DND-41 (cell line): Measurements from ENCODE around the gene ABI3.

Experiments used
- ATAC-seq: fragments of 200-7000 bp; cut with Tn5 transposase; 3 replicates; pipeline ENCODE4 v1.9.1; 2021; ENCODE audit warnings: low read depth; ENCODE audit not compliant: insufficient read depth
- DNase-seq: peaks from one replicate; pipeline ENCODE4 v3.0.0-alpha.2; 2020
- H2AFZ ChIP-seq: 2 replicates; pipeline ENCODE4 v1.6.0; 2012; ENCODE audit warnings: low read depth, low read length
- H3K27ac ChIP-seq: 2 replicates; pipeline ENCODE4 v1.5.1; 2012; ENCODE audit warnings: low read length, inconsistent platforms
- H3K27me3 ChIP-seq: fragments of 200-600 bp; sonication (generic); 2 replicates; pipeline ENCODE4 v1.6.0; 2012; ENCODE audit warnings: low read length, mild to moderate bottlenecking, inconsistent platforms; ENCODE audit not compliant: insufficient read depth, poor library complexity
- H3K36me3 ChIP-seq: 2 replicates; pipeline ENCODE4 v1.5.1; 2012; ENCODE audit warnings: low read length, inconsistent platforms; ENCODE audit not compliant: insufficient read depth
- H3K4me1 ChIP-seq: 2 replicates; pipeline ENCODE4 v1.5.1; 2012; ENCODE audit warnings: mild to moderate bottlenecking, low read length; ENCODE audit not compliant: insufficient read depth
- H3K4me2 ChIP-seq: 2 replicates; pipeline ENCODE4 v1.6.0; 2012; ENCODE audit warnings: mild to moderate bottlenecking, moderate library complexity, low read length, inconsistent platforms; ENCODE audit not compliant: insufficient read depth
- H3K4me3 ChIP-seq, 2 experiments: fragments of 200-600 bp in 1 of 2; shearing (Covaris generic) in 1 of 2; 2 replicates each; pipeline ENCODE4 v1.5.1; 2012 to 2016; ENCODE audit warnings: inconsistent platforms in 2 of 2, low read length in 2 of 2, mild to moderate bottlenecking in 2 of 2, low read depth in 1 of 2, moderate library complexity in 1 of 2
- H3K79me2 ChIP-seq: 2 replicates; pipeline ENCODE4 v1.6.0; 2012; ENCODE audit warnings: low read length, inconsistent platforms; ENCODE audit not compliant: insufficient read depth
- H3K9ac ChIP-seq: 2 replicates; pipeline ENCODE4 v1.6.0; 2012; ENCODE audit warnings: low read depth, mild to moderate bottlenecking, inconsistent platforms, low read length, moderate library complexity
- H3K9me3 ChIP-seq: 2 replicates; pipeline ENCODE4 v1.5.1; 2012; ENCODE audit warnings: low read length, moderate library complexity, mild to moderate bottlenecking, inconsistent platforms; ENCODE audit not compliant: insufficient read depth, severe bottlenecking
- H4K20me1 ChIP-seq: 2 replicates; pipeline ENCODE4 v1.6.0; 2012; ENCODE audit warnings: low read length; ENCODE audit not compliant: insufficient read depth
- EZH2 ChIP-seq: IDR thresholded peaks from 3 replicates; pipeline ENCODE4 v1.6.1; 2012; ENCODE audit warnings: borderline replicate concordance, low read depth, mild to moderate bottlenecking, moderate library complexity, low read length, inconsistent platforms; ENCODE audit not compliant: severe bottlenecking
- TF ChIP-seq, protein P1 (sequence below): IDR thresholded peaks from 2 replicates; pipeline ENCODE4 v1.5.1; 2012; ENCODE audit warnings: borderline replicate concordance, low read length, moderate library complexity, mild to moderate bottlenecking; ENCODE audit not compliant: poor library complexity, severe bottlenecking; ENCODE audit errors: extremely low read depth

Gene ABI3

DNA sequence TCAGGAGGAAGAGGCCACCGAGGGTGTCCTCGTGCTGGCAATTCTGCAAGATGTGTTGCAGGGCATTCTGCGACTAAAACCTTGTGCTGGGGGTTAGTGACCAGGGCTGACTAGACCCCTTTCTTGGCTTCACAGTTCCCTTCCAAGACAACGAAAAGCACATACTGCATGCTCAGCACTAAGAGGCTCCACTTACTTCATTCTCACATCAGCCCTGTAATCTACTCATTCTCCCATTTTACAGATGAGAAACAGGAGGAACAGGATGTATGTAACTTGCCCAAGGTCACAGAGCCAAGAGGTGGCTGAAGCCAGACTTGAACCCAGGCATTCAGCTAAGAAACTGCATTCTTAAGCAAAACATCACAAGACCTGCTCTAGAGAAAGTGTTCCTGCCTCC lies 25.4 kb downstream of the ABI3 start:
- no peaks in the 10 kb centered on the region for H3K9me3 ChIP-seq
- peaks cover 7% of the 10 kb centered on the region for H3K27me3 ChIP-seq
- no peak overlapping the region for H3K4me3 ChIP-seq
- no peak for TF ChIP-seq EZH2
- TF ChIP-seq, protein P1, sequence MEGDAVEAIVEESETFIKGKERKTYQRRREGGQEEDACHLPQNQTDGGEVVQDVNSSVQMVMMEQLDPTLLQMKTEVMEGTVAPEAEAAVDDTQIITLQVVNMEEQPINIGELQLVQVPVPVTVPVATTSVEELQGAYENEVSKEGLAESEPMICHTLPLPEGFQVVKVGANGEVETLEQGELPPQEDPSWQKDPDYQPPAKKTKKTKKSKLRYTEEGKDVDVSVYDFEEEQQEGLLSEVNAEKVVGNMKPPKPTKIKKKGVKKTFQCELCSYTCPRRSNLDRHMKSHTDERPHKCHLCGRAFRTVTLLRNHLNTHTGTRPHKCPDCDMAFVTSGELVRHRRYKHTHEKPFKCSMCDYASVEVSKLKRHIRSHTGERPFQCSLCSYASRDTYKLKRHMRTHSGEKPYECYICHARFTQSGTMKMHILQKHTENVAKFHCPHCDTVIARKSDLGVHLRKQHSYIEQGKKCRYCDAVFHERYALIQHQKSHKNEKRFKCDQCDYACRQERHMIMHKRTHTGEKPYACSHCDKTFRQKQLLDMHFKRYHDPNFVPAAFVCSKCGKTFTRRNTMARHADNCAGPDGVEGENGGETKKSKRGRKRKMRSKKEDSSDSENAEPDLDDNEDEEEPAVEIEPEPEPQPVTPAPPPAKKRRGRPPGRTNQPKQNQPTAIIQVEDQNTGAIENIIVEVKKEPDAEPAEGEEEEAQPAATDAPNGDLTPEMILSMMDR: no peak
- H3K27ac ChIP-seq: no peak overlapping the region
- H3K4me1 ChIP-seq: peaks cover 5% of the 10 kb centered on the region
- ATAC-seq (no peak), DNase-seq (no peak)
- no peak overlapping the region for H3K9ac ChIP-seq
- H3K79me2 ChIP-seq: no peaks in the 10 kb centered on the region
- H3K36me3 ChIP-seq: no peaks in the 10 kb centered on the region
- no peak overlapping the region for H2AFZ ChIP-seq
- H4K20me1 ChIP-seq: no peaks in the 10 kb centered on the region
- no peak overlapping the region for H3K4me2 ChIP-seq

DNA sequence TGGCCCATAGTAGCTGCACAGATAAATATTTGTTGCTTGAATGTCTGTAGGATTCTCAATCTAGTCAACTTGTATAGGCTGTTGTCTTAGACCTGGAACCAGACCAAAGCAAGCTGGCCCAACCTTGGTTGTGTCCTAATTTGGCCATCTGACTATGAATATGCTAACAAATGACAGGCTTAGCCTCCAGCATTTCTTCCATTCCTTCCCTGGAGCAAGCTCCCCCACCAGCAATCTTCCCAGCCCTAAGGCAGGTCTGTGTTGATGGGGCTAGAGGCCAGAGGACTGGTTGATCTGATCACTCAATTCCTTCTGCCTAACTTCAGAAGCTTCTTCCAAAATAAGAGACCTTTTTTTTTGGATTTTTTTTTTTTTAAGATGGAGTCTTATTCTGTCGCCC lies 29.5 kb downstream of the ABI3 start:
- no peak overlapping the region for H3K9ac ChIP-seq
- ATAC-seq (no peak), DNase-seq (no peak)
- H3K36me3 ChIP-seq: no peaks in the 10 kb centered on the region
- no peak overlapping the region for H2AFZ ChIP-seq
- H3K79me2 ChIP-seq: no peaks in the 10 kb centered on the region
- no peak overlapping the region for H3K4me2 ChIP-seq
- no peak for TF ChIP-seq EZH2
- TF ChIP-seq, protein P1: no peak
- H3K9me3 ChIP-seq: no peaks in the 10 kb centered on the region
- H3K27ac ChIP-seq: no peak overlapping the region
- H3K4me1 ChIP-seq: no peaks in the 10 kb centered on the region
- H4K20me1 ChIP-seq: no peaks in the 10 kb centered on the region
- no peaks in the 10 kb centered on the region for H3K27me3 ChIP-seq
- no peak overlapping the region for H3K4me3 ChIP-seq

DNA sequence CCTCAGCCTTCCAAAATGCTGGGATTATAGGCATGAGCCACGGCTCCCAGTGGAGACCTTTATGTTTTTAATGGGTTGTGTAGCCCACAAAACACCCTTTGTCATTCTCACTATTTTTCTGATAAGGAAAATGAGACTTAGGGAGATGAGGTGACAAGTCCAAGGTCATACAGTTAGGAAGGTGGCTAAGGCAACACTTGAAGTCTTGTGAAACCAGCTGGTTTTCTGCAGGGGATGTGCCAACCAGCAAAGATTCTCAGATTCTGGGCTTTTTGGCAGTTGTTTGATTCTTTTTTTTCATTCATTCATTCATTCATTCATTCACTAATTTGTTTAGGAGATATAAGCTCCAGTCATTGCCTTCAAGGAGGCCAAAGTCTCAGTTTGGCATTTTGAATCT lies 30.1 kb downstream of the ABI3 start:
- Histone ChIP-seq H3K79me2 (no peaks in the 10 kb centered on the region), H3K27me3 (no peaks in the 10 kb centered on the region), H3K4me2 (no peak overlapping the region), H3K36me3 (no peaks in the 10 kb centered on the region), H4K20me1 (no peaks in the 10 kb centered on the region), H3K9me3 (no peaks in the 10 kb centered on the region), H3K4me1 (no peaks in the 10 kb centered on the region), H3K9ac (no peak overlapping the region), H3K27ac (no peak overlapping the region), H3K4me3 (no peak overlapping the region), H2AFZ (no peak overlapping the region)
- TF ChIP-seq, protein P1: no peak
- DNase-seq (no peak), ATAC-seq (no peak)

DNA sequence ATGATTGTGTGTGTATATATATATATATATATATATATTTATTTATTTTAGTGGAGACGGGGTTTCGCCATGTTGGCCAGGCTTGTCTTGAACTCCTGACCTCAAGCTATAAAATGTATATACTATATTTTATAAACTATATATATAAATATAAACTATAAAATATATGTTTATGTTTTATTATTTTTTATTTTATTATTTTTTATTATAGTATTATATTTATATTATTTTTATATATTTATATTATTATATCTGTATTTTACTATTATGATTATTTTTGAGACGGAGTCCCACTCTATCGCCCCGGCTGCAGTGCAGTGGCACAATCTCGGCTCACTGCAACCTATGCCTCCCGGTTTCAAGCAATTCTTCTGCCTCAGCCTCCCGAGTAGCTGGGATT lies 30.5 kb downstream of the ABI3 start:
- no peaks in the 10 kb centered on the region for H3K9me3 ChIP-seq
- ATAC-seq (no peak), DNase-seq (no peak)
- no peaks in the 10 kb centered on the region for H3K79me2 ChIP-seq
- TF ChIP-seq, protein P1: no peak
- TF ChIP-seq EZH2: no peak
- no peak overlapping the region for H3K4me2 ChIP-seq
- H2AFZ ChIP-seq: no peak overlapping the region
- H3K36me3 ChIP-seq: no peaks in the 10 kb centered on the region
- H4K20me1 ChIP-seq: no peaks in the 10 kb centered on the region
- H3K4me1 ChIP-seq: no peaks in the 10 kb centered on the region
- no peak overlapping the region for H3K4me3 ChIP-seq
- no peak overlapping the region for H3K27ac ChIP-seq
- no peak overlapping the region for H3K9ac ChIP-seq
- H3K27me3 ChIP-seq: no peaks in the 10 kb centered on the region
